ENCODE data around the gene DDX51.
"Not testable (repeated sequence)": the region's sequence is repeated elsewhere in the genome, so short reads cannot be mapped to it uniquely, and the experiment has no call there.

The DDX51 gene

GRCh38 chr12:132138941-132139871 lies 4.9 kb downstream of the DDX51 start:
- DNase-seq, result peak; percentile 54

- DNase-seq, result peak; percentile 53
Observed at GRCh38 chr12:132137483-132138125, 6.5 kb downstream of the DDX51 start.

GRCh38 chr12:132136226-132136625 lies 7.9 kb downstream of the DDX51 start:
- DNase-seq, result peak; percentile 34

GRCh38 chr12:132134653-132135183 lies 9.4 kb downstream of the DDX51 start:
- not testable (repeated sequence) for DNase-seq

GRCh38 chr12:132133952-132134652 lies 10.0 kb downstream of the DDX51 start:
- peak; percentile 57 for DNase-seq

- peak; percentile 59 for DNase-seq
Observed at GRCh38 chr12:132132609-132133430, 11.3 kb downstream of the DDX51 start.

GRCh38 chr12:132131952-132132351 lies 12.2 kb downstream of the DDX51 start:
- peak; percentile 43 for DNase-seq

- DNase-seq, result peak; percentile 39
Observed at GRCh38 chr12:132131229-132131628, 12.9 kb downstream of the DDX51 start.

- no peak for DNase-seq
Observed at GRCh38 chr12:132130690-132131089, 13.4 kb downstream of the DDX51 start.

- DNase-seq, result no peak
Observed at GRCh38 chr12:132129007-132129406, 15.1 kb downstream of the DDX51 start.

GRCh38 chr12:132127041-132127440 lies 17.1 kb downstream of the DDX51 start:
- no peak for DNase-seq

GRCh38 chr12:132125736-132126135 lies 18.4 kb downstream of the DDX51 start:
- DNase-seq, result no peak

GRCh38 chr12:132124766-132125425 lies 19.2 kb downstream of the DDX51 start:
- DNase-seq, result no peak

- DNase-seq, result no peak
Observed at GRCh38 chr12:132123970-132124765, 20.0 kb downstream of the DDX51 start.

- DNase-seq, result no peak
Observed at GRCh38 chr12:132121283-132121682, 22.8 kb downstream of the DDX51 start.

- no peak for DNase-seq
Observed at GRCh38 chr12:132118876-132119275, 25.2 kb downstream of the DDX51 start.

GRCh38 chr12:132117558-132117875 lies 26.6 kb downstream of the DDX51 start:
- DNase-seq, result no peak

- no peak for DNase-seq
Observed at GRCh38 chr12:132116709-132117557, 27.2 kb downstream of the DDX51 start.

- no peak for DNase-seq
Observed at GRCh38 chr12:132115500-132115899, 28.6 kb downstream of the DDX51 start.

GRCh38 chr12:132114667-132115066 lies 29.5 kb downstream of the DDX51 start:
- DNase-seq, result no peak

All from activated effector memory CD4-positive, alpha-beta T cell treated with anti-CD3 and anti-CD28 coated beads, Interleukin-2, amount 50 U/mL, for 16 hours (primary cell).